Measurements from ENCODE around the gene PPM1J. TPM values are rescaled to one million over a fixed set of nuclear protein-coding genes. Genes with fewer than 3 reads are reported as not detected.

The PPM1J gene
- total and polyA plus RNA-seq, 9 of the 15 experiments (the other 6 are each of a cell fraction or from before 2014, with no cell fraction given): 0.25 to 10.5 (median 4.2) TPM

DNA sequence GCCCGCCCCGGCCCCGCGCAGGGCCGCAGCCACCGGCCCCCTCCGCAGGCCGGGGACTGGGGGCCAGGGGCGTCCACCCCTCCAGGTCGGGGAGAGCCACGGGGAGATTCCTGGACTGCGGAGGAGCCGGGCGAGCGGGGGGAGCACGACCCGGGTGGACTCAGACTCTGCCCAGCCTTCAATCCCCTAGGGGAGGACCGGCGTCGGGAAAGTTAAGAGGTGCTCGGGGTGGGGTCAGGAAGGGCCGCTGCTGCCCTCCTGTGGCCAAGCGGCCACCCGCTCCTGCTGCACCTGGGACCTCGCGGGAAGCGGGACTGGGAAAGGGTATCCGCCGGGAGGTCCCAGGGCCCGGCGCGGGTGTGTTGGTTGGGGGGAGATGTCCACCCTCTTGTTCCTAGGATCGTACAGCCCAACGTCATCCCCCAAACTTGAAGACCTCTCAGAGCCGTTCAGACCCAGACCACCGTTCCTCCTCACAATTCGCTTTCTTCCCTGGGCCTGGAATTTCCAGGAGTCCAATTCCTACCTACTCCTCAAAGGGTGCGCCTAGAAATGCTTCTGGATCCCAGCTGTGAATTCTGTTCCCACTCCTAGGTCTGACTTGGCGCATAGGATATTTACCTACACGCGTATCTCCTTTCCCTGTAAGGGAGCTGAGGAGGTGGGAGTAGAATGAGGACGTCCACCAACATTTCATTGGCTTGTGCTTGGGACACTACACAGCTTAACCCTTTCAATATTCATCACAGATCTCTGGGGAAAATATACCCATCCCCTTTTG is 7.7 kb downstream of the PPM1J start (continued):
- TF ChIP-seq, protein P1, sequence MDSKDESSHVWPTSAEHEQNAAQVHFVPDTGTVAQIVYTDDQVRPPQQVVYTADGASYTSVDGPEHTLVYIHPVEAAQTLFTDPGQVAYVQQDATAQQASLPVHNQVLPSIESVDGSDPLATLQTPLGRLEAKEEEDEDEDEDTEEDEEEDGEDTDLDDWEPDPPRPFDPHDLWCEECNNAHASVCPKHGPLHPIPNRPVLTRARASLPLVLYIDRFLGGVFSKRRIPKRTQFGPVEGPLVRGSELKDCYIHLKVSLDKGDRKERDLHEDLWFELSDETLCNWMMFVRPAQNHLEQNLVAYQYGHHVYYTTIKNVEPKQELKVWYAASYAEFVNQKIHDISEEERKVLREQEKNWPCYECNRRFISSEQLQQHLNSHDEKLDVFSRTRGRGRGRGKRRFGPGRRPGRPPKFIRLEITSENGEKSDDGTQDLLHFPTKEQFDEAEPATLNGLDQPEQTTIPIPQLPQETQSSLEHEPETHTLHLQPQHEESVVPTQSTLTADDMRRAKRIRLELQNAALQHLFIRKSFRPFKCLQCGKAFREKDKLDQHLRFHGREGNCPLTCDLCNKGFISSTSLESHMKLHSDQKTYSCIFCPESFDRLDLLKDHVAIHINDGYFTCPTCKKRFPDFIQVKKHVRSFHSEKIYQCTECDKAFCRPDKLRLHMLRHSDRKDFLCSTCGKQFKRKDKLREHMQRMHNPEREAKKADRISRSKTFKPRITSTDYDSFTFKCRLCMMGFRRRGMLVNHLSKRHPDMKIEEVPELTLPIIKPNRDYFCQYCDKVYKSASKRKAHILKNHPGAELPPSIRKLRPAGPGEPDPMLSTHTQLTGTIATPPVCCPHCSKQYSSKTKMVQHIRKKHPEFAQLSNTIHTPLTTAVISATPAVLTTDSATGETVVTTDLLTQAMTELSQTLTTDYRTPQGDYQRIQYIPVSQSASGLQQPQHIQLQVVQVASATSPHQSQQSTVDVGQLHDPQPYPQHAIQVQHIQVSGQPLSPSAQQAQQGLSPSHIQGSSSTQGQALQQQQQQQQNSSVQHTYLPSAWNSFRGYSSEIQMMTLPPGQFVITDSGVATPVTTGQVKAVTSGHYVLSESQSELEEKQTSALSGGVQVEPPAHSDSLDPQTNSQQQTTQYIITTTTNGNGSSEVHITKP (IDR thresholded peaks at IDR 0.05; ENCODE audit: partially characterized antibody): peak; percentile 48
- peak; percentile 65 for TF ChIP-seq KDM5B (IDR thresholded peaks at IDR 0.05; ENCODE audit: insufficient replicate concordance, low read depth, low read length)
- TF ChIP-seq MAFG (tag; conservative IDR thresholded peaks at IDR 0.05): no peak
- 0 out of 2 replicates have a peak, but pooled peaks have one; percentile 19 for TF ChIP-seq SMARCE1 (IDR thresholded peaks at IDR 0.05)
- 0 out of 2 replicates have a peak, but pooled peaks have one; percentile 47 for TF ChIP-seq RUNX1 (IDR thresholded peaks at IDR 0.05; ENCODE audit: low read depth)
- no peak for TF ChIP-seq MAFF (IDR thresholded peaks at IDR 0.05; ENCODE audit: low read length)
- TF ChIP-seq, protein P2, sequence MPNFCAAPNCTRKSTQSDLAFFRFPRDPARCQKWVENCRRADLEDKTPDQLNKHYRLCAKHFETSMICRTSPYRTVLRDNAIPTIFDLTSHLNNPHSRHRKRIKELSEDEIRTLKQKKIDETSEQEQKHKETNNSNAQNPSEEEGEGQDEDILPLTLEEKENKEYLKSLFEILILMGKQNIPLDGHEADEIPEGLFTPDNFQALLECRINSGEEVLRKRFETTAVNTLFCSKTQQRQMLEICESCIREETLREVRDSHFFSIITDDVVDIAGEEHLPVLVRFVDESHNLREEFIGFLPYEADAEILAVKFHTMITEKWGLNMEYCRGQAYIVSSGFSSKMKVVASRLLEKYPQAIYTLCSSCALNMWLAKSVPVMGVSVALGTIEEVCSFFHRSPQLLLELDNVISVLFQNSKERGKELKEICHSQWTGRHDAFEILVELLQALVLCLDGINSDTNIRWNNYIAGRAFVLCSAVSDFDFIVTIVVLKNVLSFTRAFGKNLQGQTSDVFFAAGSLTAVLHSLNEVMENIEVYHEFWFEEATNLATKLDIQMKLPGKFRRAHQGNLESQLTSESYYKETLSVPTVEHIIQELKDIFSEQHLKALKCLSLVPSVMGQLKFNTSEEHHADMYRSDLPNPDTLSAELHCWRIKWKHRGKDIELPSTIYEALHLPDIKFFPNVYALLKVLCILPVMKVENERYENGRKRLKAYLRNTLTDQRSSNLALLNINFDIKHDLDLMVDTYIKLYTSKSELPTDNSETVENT (CRISPR knock-in tag; IDR thresholded peaks at IDR 0.05): peak; percentile 82; the same call in 1 of the 2 replicates
- TF ChIP-seq, protein P3, sequence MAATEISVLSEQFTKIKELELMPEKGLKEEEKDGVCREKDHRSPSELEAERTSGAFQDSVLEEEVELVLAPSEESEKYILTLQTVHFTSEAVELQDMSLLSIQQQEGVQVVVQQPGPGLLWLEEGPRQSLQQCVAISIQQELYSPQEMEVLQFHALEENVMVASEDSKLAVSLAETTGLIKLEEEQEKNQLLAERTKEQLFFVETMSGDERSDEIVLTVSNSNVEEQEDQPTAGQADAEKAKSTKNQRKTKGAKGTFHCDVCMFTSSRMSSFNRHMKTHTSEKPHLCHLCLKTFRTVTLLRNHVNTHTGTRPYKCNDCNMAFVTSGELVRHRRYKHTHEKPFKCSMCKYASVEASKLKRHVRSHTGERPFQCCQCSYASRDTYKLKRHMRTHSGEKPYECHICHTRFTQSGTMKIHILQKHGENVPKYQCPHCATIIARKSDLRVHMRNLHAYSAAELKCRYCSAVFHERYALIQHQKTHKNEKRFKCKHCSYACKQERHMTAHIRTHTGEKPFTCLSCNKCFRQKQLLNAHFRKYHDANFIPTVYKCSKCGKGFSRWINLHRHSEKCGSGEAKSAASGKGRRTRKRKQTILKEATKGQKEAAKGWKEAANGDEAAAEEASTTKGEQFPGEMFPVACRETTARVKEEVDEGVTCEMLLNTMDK (IDR thresholded peaks at IDR 0.05; ENCODE audit: borderline replicate concordance, insufficient read depth, low read depth, low read length, poor library complexity, severe bottlenecking): peak; percentile 69
- peak; percentile 57; the same call in 1 of the 2 replicates for TF ChIP-seq NFIC (IDR thresholded peaks at IDR 0.05)
- TF ChIP-seq ZEB2 (IDR thresholded peaks at IDR 0.05): peak; percentile 26; the same call in 1 of the 2 replicates
- TF ChIP-seq POLR2G (IDR thresholded peaks at IDR 0.05; ENCODE audit: low read depth, low read length): peak; percentile 67
- no peak for TF ChIP-seq ZBTB1 (CRISPR knock-in tag; IDR thresholded peaks at IDR 0.05; ENCODE audit: borderline replicate concordance, low read depth)
- TF ChIP-seq MAFK (IDR thresholded peaks at IDR 0.05; ENCODE audit: low read length): peak; percentile 4; the same call in 1 of the 2 replicates
- 0 out of 4 replicates have a peak, but pooled peaks of 1 of the 2 experiments have one; percentile 24 for TF ChIP-seq FOXK2 (conservative IDR thresholded peaks at IDR 0.05 in 1 of 2, IDR thresholded peaks at IDR 0.05 in 1 of 2; ENCODE audit: low read depth in 2 of 2)
- TF ChIP-seq SETDB1 (IDR thresholded peaks at IDR 0.05; ENCODE audit: low read length): no peak
- TF ChIP-seq, protein P4, sequence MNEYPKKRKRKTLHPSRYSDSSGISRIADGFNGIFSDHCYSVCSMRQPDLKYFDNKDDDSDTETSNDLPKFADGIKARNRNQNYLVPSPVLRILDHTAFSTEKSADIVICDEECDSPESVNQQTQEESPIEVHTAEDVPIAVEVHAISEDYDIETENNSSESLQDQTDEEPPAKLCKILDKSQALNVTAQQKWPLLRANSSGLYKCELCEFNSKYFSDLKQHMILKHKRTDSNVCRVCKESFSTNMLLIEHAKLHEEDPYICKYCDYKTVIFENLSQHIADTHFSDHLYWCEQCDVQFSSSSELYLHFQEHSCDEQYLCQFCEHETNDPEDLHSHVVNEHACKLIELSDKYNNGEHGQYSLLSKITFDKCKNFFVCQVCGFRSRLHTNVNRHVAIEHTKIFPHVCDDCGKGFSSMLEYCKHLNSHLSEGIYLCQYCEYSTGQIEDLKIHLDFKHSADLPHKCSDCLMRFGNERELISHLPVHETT (CRISPR knock-in tag; conservative IDR thresholded peaks at IDR 0.05 in 1 of 2, IDR thresholded peaks at IDR 0.05 in 1 of 2): 0 out of 4 replicates have a peak, but pooled peaks of 1 of the 2 experiments have one; percentile 17
